ENCODE data around the gene HSPA8. TPM values are rescaled to one million over a fixed set of nuclear protein-coding genes. Genes with fewer than 3 reads are reported as not detected.
A peak's percentile ranks its signal among the peaks of the same experiment; 100 is the strongest.

HSPA8 gene
- total RNA-seq (1,000 to 10,000 TPM in 1 of 7 donors, 100 to 1,000 TPM in 6; 550 to 1,026 (median 678) TPM), polyA plus RNA-seq (100 to 1,000 TPM; 110 to 369 (median 156) TPM)
- long read RNA-seq, donor 1, transcript HSPA8-203 (4 exons, 963 nt), result minor isoform, 34 of 808 reads
- long read RNA-seq, donor 1, transcript HSPA8-211 (5 exons, 1,509 nt), result minor isoform, 103 of 808 reads
- long read RNA-seq, donor 1, transcript HSPA8-224 (9 exons, 2,463 nt), result major isoform, 213 of 808 reads
- long read RNA-seq, donor 1, transcript HSPA8-222 (6 exons, 1,884 nt), result minor isoform, 39 of 808 reads
- long read RNA-seq, donor 1, partial matches to known transcripts, result 367 of 808 reads
- long read RNA-seq, donor 1, other reads (novel, unspliced or antisense), result 0 of 808 reads
- long read RNA-seq, donor 2, transcript HSPA8-211 (5 exons, 1,509 nt), result minor isoform, 64 of 645 reads
- long read RNA-seq, donor 2, transcript HSPA8-222 (6 exons, 1,884 nt), result minor isoform, 38 of 645 reads
- long read RNA-seq, donor 2, transcript HSPA8-203 (4 exons, 963 nt), result minor isoform, 36 of 645 reads
- long read RNA-seq, donor 2, transcript HSPA8-224 (9 exons, 2,463 nt), result major isoform, 239 of 645 reads
- long read RNA-seq, donor 2, partial matches to known transcripts, result 240 of 645 reads
- long read RNA-seq, donor 2, other reads (novel, unspliced or antisense), result 0 of 645 reads

- peak within 1 kb of the TSS; percentile 66 to 100 (median 96) for H3K4me3 ChIP-seq
- no peaks in the 10 kb centered on the region for H3K27me3 ChIP-seq (replicated peaks in 1 of 7)
- H3K9me3 ChIP-seq, result no peaks in the 10 kb centered on the region
- intact Hi-C loops (cut with DNase I; ENCODE audit: low total_unique reads), result no loop called here
- H3K4me1 ChIP-seq, result peaks cover 61 to 83% (median 79%) of the 10 kb centered on the region in 6 donors
- TF ChIP-seq POLR2AphosphoS5 (IDR thresholded peaks at IDR 0.05) (peak in 1 of 3 donors; percentile 99), POLR2A (IDR thresholded peaks at IDR 0.05) (peak; percentile 88 to 98 (median 93))
- TF ChIP-seq, protein P1, sequence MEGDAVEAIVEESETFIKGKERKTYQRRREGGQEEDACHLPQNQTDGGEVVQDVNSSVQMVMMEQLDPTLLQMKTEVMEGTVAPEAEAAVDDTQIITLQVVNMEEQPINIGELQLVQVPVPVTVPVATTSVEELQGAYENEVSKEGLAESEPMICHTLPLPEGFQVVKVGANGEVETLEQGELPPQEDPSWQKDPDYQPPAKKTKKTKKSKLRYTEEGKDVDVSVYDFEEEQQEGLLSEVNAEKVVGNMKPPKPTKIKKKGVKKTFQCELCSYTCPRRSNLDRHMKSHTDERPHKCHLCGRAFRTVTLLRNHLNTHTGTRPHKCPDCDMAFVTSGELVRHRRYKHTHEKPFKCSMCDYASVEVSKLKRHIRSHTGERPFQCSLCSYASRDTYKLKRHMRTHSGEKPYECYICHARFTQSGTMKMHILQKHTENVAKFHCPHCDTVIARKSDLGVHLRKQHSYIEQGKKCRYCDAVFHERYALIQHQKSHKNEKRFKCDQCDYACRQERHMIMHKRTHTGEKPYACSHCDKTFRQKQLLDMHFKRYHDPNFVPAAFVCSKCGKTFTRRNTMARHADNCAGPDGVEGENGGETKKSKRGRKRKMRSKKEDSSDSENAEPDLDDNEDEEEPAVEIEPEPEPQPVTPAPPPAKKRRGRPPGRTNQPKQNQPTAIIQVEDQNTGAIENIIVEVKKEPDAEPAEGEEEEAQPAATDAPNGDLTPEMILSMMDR (IDR thresholded peaks at IDR 0.05 in 8 of 11, conservative IDR thresholded peaks at IDR 0.05 in 3 of 11), result no peak
- H3K36me3 ChIP-seq, result peaks cover 4 to 54% (median 45%) of the 10 kb centered on the region in 6 donors
- 0 to 1% (median 0%) methylated on average over 15 to 45 of the region's 45 CpGs for WGBS, 5 donors
- peak within 1 kb of the TSS; percentile 99 to 100 (median 100) for H3K27ac ChIP-seq
- DNase-seq, result peak; percentile 94
These were observed at the start of gene HSPA8 for GRCh38 chr11:123061403-123062157. Gene HSPA8, minus strand, starts transcription at chr11:123062136. Its CDS starts 812 bp downstream, at chr11:123061324.

GRCh38 chr11:123111465-123111864 lies 49.5 kb upstream of the HSPA8 start:
- Histone ChIP-seq H3K36me3 (no peaks in the 10 kb centered on the region), H3K4me3 (no peak overlapping the region), H3K4me1 (peaks cover 0 to 19% (median 8%) of the 10 kb centered on the region in 6 donors), H3K9me3 (peaks cover 0 to 11% (median 9%) of the 10 kb centered on the region in 8 donors), H3K27me3 (replicated peaks in 1 of 7) (no peaks in the 10 kb centered on the region), H3K27ac (peak overlapping the region in 2 of 8 donors; percentile 32 to 49)
- WGBS, 5 donors, result 64 to 72% (median 66%) methylated on average over 4 of the region's 4 CpGs
- intact Hi-C loops (cut with DNase I; ENCODE audit: low total_unique reads), result loop anchor here (5.0 kb wide), 1 partner anchor 136 kb away; no protein-coding TSS in a partner anchor
- no peak for TF ChIP-seq POLR2A (IDR thresholded peaks at IDR 0.05)
- TF ChIP-seq, protein P1 (IDR thresholded peaks at IDR 0.05 in 8 of 11, conservative IDR thresholded peaks at IDR 0.05 in 3 of 11), result peak; percentile 52 to 81 (median 74)
- no peak for DNase-seq

DNA sequence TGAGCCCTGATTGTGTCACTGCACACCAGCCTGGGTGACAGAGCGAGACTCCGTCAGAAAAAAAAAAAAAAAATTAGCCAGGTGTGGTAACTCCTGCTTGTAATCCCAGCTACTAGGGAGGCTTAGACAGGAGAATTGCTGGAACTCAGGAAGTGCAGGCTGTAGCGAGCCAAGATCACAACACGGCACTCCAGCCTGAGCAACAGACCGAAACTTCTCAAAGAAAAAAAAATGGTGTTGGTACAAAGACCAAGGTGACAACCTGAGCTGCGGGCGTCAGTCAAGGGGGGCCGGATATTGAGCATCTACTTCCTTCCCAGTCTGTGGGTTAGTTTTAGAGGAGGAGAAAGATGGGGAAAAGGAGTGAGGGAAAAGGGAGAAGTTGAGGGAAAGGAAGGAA lies 48.5 kb upstream of the HSPA8 start:
- peaks cover 0 to 19% (median 8%) of the 10 kb centered on the region in 6 donors for H3K4me1 ChIP-seq
- H3K27ac ChIP-seq, result peak overlapping the region in 1 of 8 donors; percentile 13
- TF ChIP-seq POLR2A (IDR thresholded peaks at IDR 0.05) (no peak), POLR2AphosphoS5 (IDR thresholded peaks at IDR 0.05) (no peak)
- TF ChIP-seq, protein P1 (IDR thresholded peaks at IDR 0.05 in 8 of 11, conservative IDR thresholded peaks at IDR 0.05 in 3 of 11), result no peak
- no peaks in the 10 kb centered on the region for H3K27me3 ChIP-seq (replicated peaks in 1 of 7)
- WGBS, 5 donors, result 50 to 71% (median 64%) methylated on average over 7 to 8 of the region's 8 CpGs
- no peaks in the 10 kb centered on the region for H3K36me3 ChIP-seq
- DNase-seq, result peak; percentile 32
- peaks cover 0 to 2% (median under 1%) of the 10 kb centered on the region in 8 donors for H3K9me3 ChIP-seq
- intact Hi-C loops (cut with DNase I; ENCODE audit: low total_unique reads), result loop anchor here (5.0 kb wide), 1 partner anchor 137 kb away; no protein-coding TSS in a partner anchor
- peak overlapping the region in 1 of 8 donors; percentile 5 for H3K4me3 ChIP-seq
